GM06990 (cell line): Measurements from ENCODE around the gene HSD11B1.

ENCODE experiments used
- DNase-seq: peaks from one replicate; pipeline ENCODE4 v3.0.0-alpha.2; 2011; ENCODE audit not compliant: insufficient read length; ENCODE audit errors: extremely low read depth
- H3K27me3 ChIP-seq: replicated peaks from 2 replicates; pipeline ENCODE4 v1.6.0; 2011; ENCODE audit warnings: low read length; ENCODE audit not compliant: control insufficient read depth, insufficient read depth
- H3K36me3 ChIP-seq: 2 replicates; pipeline ENCODE4 v1.5.1; 2011; ENCODE audit warnings: low read length; ENCODE audit not compliant: control insufficient read depth, insufficient read depth
- H3K4me3 ChIP-seq: replicated peaks from 2 replicates; pipeline ENCODE4 v1.5.1; 2011; ENCODE audit warnings: low read depth, mild to moderate bottlenecking, control low read depth, low read length
- TF ChIP-seq, protein P1 (sequence below): IDR thresholded peaks from 2 replicates; pipeline ENCODE4 v1.5.1; 2011; ENCODE audit warnings: low read length, control low read depth, mild to moderate bottlenecking, inconsistent platforms; ENCODE audit not compliant: insufficient read depth, poor library complexity, severe bottlenecking

Gene HSD11B1

DNA sequence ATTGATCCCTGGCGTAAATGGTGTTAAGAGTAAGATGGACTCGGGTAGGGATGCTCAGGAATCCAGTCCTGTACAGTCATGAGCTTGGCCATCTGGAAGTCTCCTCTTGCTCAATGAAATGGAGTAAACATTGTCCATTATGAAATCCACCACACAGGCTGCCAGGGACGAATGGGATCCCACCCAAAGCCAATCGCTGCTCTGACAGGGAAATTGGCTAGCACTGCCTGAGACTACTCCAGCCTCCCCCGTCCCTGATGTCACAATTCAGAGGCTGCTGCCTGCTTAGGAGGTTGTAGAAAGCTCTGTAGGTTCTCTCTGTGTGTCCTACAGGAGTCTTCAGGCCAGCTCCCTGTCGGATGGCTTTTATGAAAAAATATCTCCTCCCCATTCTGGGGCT, at the start of gene HSD11B1:
HSD11B1 (plus strand) TSS at position 263 of the 400 bp plus-strand sequence; CDS start at position 360, 97 bp downstream.
- Histone ChIP-seq H3K4me3 (no peak within 1 kb of the TSS), H3K27me3 (no peaks in the 10 kb centered on the region), H3K36me3 (no peaks in the 10 kb centered on the region)
- DNase-seq, result no peak
- TF ChIP-seq, protein P1, sequence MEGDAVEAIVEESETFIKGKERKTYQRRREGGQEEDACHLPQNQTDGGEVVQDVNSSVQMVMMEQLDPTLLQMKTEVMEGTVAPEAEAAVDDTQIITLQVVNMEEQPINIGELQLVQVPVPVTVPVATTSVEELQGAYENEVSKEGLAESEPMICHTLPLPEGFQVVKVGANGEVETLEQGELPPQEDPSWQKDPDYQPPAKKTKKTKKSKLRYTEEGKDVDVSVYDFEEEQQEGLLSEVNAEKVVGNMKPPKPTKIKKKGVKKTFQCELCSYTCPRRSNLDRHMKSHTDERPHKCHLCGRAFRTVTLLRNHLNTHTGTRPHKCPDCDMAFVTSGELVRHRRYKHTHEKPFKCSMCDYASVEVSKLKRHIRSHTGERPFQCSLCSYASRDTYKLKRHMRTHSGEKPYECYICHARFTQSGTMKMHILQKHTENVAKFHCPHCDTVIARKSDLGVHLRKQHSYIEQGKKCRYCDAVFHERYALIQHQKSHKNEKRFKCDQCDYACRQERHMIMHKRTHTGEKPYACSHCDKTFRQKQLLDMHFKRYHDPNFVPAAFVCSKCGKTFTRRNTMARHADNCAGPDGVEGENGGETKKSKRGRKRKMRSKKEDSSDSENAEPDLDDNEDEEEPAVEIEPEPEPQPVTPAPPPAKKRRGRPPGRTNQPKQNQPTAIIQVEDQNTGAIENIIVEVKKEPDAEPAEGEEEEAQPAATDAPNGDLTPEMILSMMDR, result no peak

DNA sequence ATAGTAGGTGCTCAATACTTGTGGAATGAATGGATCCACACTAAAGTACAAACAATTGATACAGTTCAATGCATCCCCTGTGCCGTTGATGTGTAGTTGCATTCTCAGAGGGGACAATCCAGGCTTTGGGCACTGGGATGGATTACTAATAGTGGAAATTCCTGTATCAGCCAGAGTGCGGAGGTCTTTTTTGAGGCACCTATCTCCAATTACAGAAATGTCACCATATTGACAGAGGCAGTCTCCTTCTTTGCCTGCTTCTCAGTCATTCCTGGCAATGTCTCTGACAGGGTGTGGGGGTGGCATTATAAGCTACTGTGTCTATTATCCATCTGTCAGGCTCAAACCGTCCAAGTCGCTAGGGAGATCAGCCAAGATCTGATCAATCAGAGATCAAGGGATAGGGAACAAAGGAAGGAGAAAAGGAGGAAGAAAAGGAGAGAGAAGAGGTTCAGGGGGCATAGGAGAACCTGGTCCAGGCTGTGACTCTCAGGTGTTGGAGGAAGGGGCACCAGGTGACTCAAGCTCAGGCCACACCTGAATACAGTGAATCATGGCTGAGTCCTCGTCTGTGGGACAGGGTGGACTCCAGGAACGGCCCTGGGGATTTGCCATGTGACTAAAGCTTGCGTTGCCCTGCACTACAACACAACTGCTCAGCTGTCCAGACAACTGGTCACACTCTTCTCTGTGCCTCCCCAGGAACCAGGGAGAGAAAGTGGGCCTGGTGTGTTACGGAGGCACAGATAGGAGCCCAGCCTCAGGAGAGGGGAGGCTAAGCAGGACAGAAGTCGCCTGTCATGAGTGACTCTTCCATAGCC, 49.0 kb upstream of the HSD11B1 start:
- TF ChIP-seq, protein P1, result no peak
- H3K27me3 ChIP-seq, result no peaks in the 10 kb centered on the region; the same call in 1 of the 2 replicates
- no peak overlapping the region for H3K4me3 ChIP-seq
- H3K36me3 ChIP-seq, result no peaks in the 10 kb centered on the region
- no peak for DNase-seq

DNA sequence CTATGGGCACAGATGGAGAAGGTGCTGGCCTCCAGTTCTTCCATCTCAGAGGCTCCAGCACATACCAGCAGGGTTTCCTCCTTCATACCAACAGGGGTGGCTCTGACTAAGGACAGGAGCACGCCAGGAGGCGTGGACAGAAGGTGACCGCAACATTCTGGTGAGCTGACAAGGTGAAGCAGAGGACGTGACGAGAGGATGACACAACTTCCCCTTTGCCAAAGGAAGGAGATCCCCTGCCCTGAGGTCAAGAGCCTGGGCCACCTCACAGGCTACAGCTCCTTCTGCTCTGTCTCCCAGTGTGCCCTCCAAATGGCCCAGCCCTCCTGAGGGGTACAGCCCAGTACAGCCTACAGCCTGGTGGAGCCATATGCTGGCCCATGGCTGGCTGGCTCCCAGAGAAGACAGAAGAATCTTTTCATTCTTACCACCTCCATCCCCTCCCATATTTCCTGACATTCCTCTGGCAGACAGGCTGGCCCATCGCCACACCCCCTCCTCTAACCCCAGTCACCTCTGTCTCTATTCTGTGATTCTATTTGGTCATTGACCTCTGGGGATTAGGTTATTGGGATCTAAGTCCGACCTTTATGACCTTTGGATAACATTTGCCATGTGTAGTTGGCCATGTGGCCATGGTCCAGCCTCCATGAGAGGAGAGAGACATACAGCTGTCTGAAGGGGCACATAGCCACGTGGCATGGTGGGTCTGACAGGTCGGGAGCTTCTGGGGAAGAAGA, 47.3 kb upstream of the HSD11B1 start:
- peak; percentile 38 for DNase-seq

DNA sequence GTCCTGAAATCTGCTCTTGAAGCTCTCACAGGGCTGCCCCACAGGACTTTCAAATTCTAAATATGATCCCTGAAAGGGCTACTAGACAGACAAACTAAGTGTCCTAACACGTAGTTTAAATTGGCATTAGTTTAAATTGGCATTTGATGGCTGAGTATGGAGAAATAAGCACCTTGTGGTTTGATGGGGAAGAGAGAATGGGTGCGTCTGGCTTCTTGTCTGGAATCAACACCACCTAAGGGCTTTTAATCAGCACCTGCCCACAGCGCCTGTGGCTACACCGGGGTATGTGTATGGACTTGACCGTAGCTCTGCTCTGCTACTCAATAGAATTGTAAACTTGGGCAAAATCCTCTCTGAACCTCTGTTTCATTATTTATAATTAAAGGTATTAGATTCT, 46.7 kb upstream of the HSD11B1 start:
- H3K4me3 ChIP-seq, result no peak overlapping the region
- no peaks in the 10 kb centered on the region for H3K36me3 ChIP-seq
- TF ChIP-seq, protein P1, result no peak
- H3K27me3 ChIP-seq, result no peaks in the 10 kb centered on the region; the same call in 1 of the 2 replicates
- DNase-seq, result no peak

More for the DNA sequence above, 47.3 kb upstream of the HSD11B1 start:
- H3K27me3 ChIP-seq, result no peaks in the 10 kb centered on the region; the same call in 1 of the 2 replicates
- H3K36me3 ChIP-seq, result no peaks in the 10 kb centered on the region
- H3K4me3 ChIP-seq, result no peak overlapping the region
- TF ChIP-seq, protein P1, result no peak

DNA sequence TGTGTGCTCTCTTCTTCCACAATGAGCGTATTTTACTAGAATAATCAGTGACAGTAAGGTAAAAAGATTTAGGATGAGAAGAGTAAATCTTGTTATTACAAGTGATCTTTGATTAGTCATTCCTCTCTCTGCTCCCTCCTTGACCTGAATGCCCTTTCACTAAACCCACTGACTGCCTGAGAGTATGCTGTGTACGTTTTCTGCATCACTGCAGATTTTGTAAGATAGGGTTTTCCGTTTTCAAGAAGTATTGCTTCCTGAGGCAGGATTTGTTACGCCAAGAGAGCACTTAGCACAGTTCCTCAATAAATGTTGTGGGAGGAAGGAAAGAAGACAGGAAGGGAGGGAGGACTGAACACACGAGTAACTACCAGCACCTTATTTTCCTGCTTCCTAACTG, 44.7 kb upstream of the HSD11B1 start:
- TF ChIP-seq, protein P1, result no peak

More for the DNA sequence above, 44.7 kb upstream of the HSD11B1 start:
- Histone ChIP-seq H3K4me3 (no peak overlapping the region), H3K27me3 (no peaks in the 10 kb centered on the region; the same call in 1 of the 2 replicates), H3K36me3 (no peaks in the 10 kb centered on the region)
- DNase-seq, result peak; percentile 14
